Choroid plexus epithelial cell (primary cell): ENCODE measurements around the gene HOXA2.

Experiments
- DNase-seq: peaks from one replicate; pipeline ENCODE4 v3.0.0-alpha.2; 2010; ENCODE audit warnings: low read depth
- H3K4me3 ChIP-seq: 2 replicates; pipeline ENCODE4 v1.5.1; 2011; ENCODE audit warnings: low read depth, mild to moderate bottlenecking, control low read depth, low read length, moderate library complexity
- CTCF ChIP-seq: conservative IDR thresholded peaks from 2 replicates; pipeline ENCODE4 v1.5.1; 2011; ENCODE audit warnings: low read depth, mild to moderate bottlenecking, control low read depth, inconsistent platforms, low read length, moderate library complexity

HOXA2 gene

GRCh38 chr7:27117887-27118491, 15.5 kb upstream of the HOXA2 start:
- no peak for DNase-seq
- no peak for TF ChIP-seq CTCF
- no peak overlapping the region for H3K4me3 ChIP-seq

GRCh38 chr7:27116962-27117886, 14.7 kb upstream of the HOXA2 start:
- no peak for DNase-seq
- TF ChIP-seq CTCF, result no peak
- no peak overlapping the region for H3K4me3 ChIP-seq

GRCh38 chr7:27116031-27116961, 13.8 kb upstream of the HOXA2 start:
- DNase-seq, result no peak
- no peak overlapping the region for H3K4me3 ChIP-seq
- no peak for TF ChIP-seq CTCF

- H3K4me3 ChIP-seq, result no peak overlapping the region
- no peak for TF ChIP-seq CTCF
- DNase-seq, result no peak
These were observed 12.9 kb upstream of the HOXA2 start for GRCh38 chr7:27115221-27116026.

GRCh38 chr7:27114881-27115220, 12.4 kb upstream of the HOXA2 start:
- no peak overlapping the region for H3K4me3 ChIP-seq

More at GRCh38 chr7:27114881-27115220, 12.4 kb upstream of the HOXA2 start:
- DNase-seq, result no peak
- no peak for TF ChIP-seq CTCF
